ENCODE results near the gene HPCAL1.

HPCAL1 gene

GRCh38 chr2:10309286-10309685 is 6.6 kb downstream of the HPCAL1 start:
- Histone ChIP-seq H3K9ac (ENCODE audit: low read length) (no peak overlapping the region), H3K36me3 (ENCODE audit: control insufficient read depth, low read depth, low read length) (no peaks in the 10 kb centered on the region), H3K9me3 (ENCODE audit: control insufficient read depth, low read depth, low read length) (no peaks in the 10 kb centered on the region), H3K27ac (ENCODE audit: low read length) (no peak overlapping the region), H3K4me1 (ENCODE audit: control insufficient read depth, low read depth, low read length) (peaks cover 7% of the 10 kb centered on the region), H3K27me3 (ENCODE audit: control insufficient read depth, insufficient read depth, low read length) (peaks cover 30% of the 10 kb centered on the region), H3K4me3 (ENCODE audit: low read length) (no peak overlapping the region)

GRCh38 chr2:10310309-10310888 is 7.7 kb downstream of the HPCAL1 start:
- H3K4me1 ChIP-seq (ENCODE audit: control insufficient read depth, low read depth, low read length): no peaks in the 10 kb centered on the region
- no peaks in the 10 kb centered on the region for H3K36me3 ChIP-seq (ENCODE audit: control insufficient read depth, low read depth, low read length)
- peaks cover 19% of the 10 kb centered on the region for H3K27me3 ChIP-seq (ENCODE audit: control insufficient read depth, insufficient read depth, low read length)
- no peak overlapping the region for H3K9ac ChIP-seq (ENCODE audit: low read length)
- no peak overlapping the region for H3K27ac ChIP-seq (ENCODE audit: low read length)
- H3K4me3 ChIP-seq (ENCODE audit: low read length): no peak overlapping the region
- no peaks in the 10 kb centered on the region for H3K9me3 ChIP-seq (ENCODE audit: control insufficient read depth, low read depth, low read length)

DNA sequence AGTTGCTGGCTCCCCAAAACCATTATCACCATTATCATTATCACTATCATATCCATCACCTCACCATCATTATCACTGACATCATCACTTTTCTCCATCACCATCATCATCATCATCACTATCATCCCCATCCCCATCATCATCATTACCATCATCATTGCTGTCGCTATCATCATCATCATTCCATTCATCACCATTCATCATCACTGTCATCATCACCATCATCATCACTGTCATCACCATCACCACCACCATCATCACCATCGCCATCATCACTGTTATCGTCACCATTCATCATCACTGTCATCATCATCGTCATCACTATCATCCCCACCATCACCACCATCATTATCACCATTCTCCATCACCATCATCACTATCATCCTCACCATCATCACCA is 9.0 kb downstream of the HPCAL1 start:
- H3K9ac ChIP-seq (ENCODE audit: low read length): no peak overlapping the region
- no peak overlapping the region for H3K27ac ChIP-seq (ENCODE audit: low read length)
- no peak overlapping the region for H3K4me3 ChIP-seq (ENCODE audit: low read length)
- H3K9me3 ChIP-seq (ENCODE audit: control insufficient read depth, low read depth, low read length): no peaks in the 10 kb centered on the region
- no peaks in the 10 kb centered on the region for H3K4me1 ChIP-seq (ENCODE audit: control insufficient read depth, low read depth, low read length)
- peaks cover 6% of the 10 kb centered on the region for H3K27me3 ChIP-seq (ENCODE audit: control insufficient read depth, insufficient read depth, low read length)
- H3K36me3 ChIP-seq (ENCODE audit: control insufficient read depth, low read depth, low read length): no peaks in the 10 kb centered on the region

DNA sequence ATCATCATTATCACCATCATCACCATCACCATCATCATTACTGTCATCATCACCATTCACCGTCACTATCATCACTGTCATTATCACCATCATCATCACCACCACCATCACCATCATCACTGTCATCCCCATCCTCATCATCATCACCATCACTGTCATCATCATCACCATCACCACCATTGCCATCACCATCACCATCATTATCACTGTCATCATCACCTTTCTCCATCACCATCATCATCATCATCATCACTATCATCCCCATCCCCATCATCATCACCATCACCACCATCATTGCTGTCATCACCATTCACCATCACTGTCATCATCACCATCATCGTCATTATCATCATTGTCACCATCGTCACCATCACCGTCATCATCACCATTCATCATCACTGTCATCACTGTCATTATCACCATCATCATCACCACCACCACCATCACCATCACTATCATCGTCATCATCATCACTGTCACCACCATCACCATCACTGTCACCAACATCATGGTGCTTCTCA is 9.8 kb downstream of the HPCAL1 start:
- H3K9ac ChIP-seq (ENCODE audit: low read length): no peak overlapping the region
- no peaks in the 10 kb centered on the region for H3K9me3 ChIP-seq (ENCODE audit: control insufficient read depth, low read depth, low read length)
- no peaks in the 10 kb centered on the region for H3K36me3 ChIP-seq (ENCODE audit: control insufficient read depth, low read depth, low read length)
- H3K4me1 ChIP-seq (ENCODE audit: control insufficient read depth, low read depth, low read length): no peaks in the 10 kb centered on the region
- H3K27ac ChIP-seq (ENCODE audit: low read length): no peak overlapping the region
- no peak overlapping the region for H3K4me3 ChIP-seq (ENCODE audit: low read length)
- no peaks in the 10 kb centered on the region for H3K27me3 ChIP-seq (ENCODE audit: control insufficient read depth, insufficient read depth, low read length)

DNA sequence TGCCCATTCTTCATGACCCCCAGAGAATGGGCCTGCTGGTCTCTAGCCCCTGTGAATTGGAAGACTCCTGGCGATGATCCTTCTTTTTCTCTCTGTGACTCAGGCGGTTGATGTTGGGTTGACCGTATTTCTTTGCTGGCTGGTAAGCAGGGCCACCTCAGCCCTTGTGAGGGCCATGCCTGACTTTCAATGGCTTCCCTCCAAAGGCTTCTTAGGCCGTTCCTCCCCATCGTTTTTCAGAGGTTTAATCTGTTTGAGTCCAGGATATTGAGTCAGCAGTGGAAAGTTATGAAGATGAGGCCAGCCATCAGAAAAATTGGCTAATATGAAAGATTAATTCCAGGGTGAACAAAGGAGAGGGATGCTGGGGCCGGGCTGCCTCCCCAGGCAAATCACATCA is 13.6 kb downstream of the HPCAL1 start:
- Histone ChIP-seq H3K36me3 (ENCODE audit: control insufficient read depth, low read depth, low read length) (no peaks in the 10 kb centered on the region), H3K9ac (ENCODE audit: low read length) (no peak overlapping the region), H3K27ac (ENCODE audit: low read length) (no peak overlapping the region), H3K4me3 (ENCODE audit: low read length) (no peak overlapping the region), H3K9me3 (ENCODE audit: control insufficient read depth, low read depth, low read length) (no peaks in the 10 kb centered on the region), H3K4me1 (ENCODE audit: control insufficient read depth, low read depth, low read length) (no peaks in the 10 kb centered on the region), H3K27me3 (ENCODE audit: control insufficient read depth, insufficient read depth, low read length) (no peaks in the 10 kb centered on the region)

- no peak overlapping the region for H3K9ac ChIP-seq (ENCODE audit: low read length)
- H3K4me1 ChIP-seq (ENCODE audit: control insufficient read depth, low read depth, low read length): no peaks in the 10 kb centered on the region
- H3K36me3 ChIP-seq (ENCODE audit: control insufficient read depth, low read depth, low read length): no peaks in the 10 kb centered on the region
- H3K4me3 ChIP-seq (ENCODE audit: low read length): no peak overlapping the region
- H3K27me3 ChIP-seq (ENCODE audit: control insufficient read depth, insufficient read depth, low read length): no peaks in the 10 kb centered on the region
- H3K9me3 ChIP-seq (ENCODE audit: control insufficient read depth, low read depth, low read length): no peaks in the 10 kb centered on the region
- H3K27ac ChIP-seq (ENCODE audit: low read length): no peak overlapping the region
Measured at GRCh38 chr2:10316860-10317259, 14.2 kb downstream of the HPCAL1 start.

GRCh38 chr2:10317646-10318045 is 14.9 kb downstream of the HPCAL1 start:
- no peaks in the 10 kb centered on the region for H3K27me3 ChIP-seq (ENCODE audit: control insufficient read depth, insufficient read depth, low read length)
- H3K9ac ChIP-seq (ENCODE audit: low read length): no peak overlapping the region
- no peak overlapping the region for H3K27ac ChIP-seq (ENCODE audit: low read length)
- H3K4me1 ChIP-seq (ENCODE audit: control insufficient read depth, low read depth, low read length): no peaks in the 10 kb centered on the region
- H3K36me3 ChIP-seq (ENCODE audit: control insufficient read depth, low read depth, low read length): no peaks in the 10 kb centered on the region
- H3K9me3 ChIP-seq (ENCODE audit: control insufficient read depth, low read depth, low read length): no peaks in the 10 kb centered on the region
- H3K4me3 ChIP-seq (ENCODE audit: low read length): no peak overlapping the region

- H3K4me3 ChIP-seq (ENCODE audit: low read length): no peak overlapping the region
- no peak overlapping the region for H3K9ac ChIP-seq (ENCODE audit: low read length)
- peaks cover 1% of the 10 kb centered on the region for H3K4me1 ChIP-seq (ENCODE audit: control insufficient read depth, low read depth, low read length)
- no peaks in the 10 kb centered on the region for H3K9me3 ChIP-seq (ENCODE audit: control insufficient read depth, low read depth, low read length)
- no peaks in the 10 kb centered on the region for H3K36me3 ChIP-seq (ENCODE audit: control insufficient read depth, low read depth, low read length)
- no peaks in the 10 kb centered on the region for H3K27me3 ChIP-seq (ENCODE audit: control insufficient read depth, insufficient read depth, low read length)
- no peak overlapping the region for H3K27ac ChIP-seq (ENCODE audit: low read length)
Measured at GRCh38 chr2:10318345-10318744, 15.6 kb downstream of the HPCAL1 start.

GRCh38 chr2:10319892-10320574 is 17.3 kb downstream of the HPCAL1 start:
- Histone ChIP-seq H3K36me3 (ENCODE audit: control insufficient read depth, low read depth, low read length) (no peaks in the 10 kb centered on the region), H3K9ac (ENCODE audit: low read length) (no peak overlapping the region), H3K9me3 (ENCODE audit: control insufficient read depth, low read depth, low read length) (no peaks in the 10 kb centered on the region), H3K27me3 (ENCODE audit: control insufficient read depth, insufficient read depth, low read length) (no peaks in the 10 kb centered on the region), H3K27ac (ENCODE audit: low read length) (no peak overlapping the region), H3K4me1 (ENCODE audit: control insufficient read depth, low read depth, low read length) (peaks cover 14% of the 10 kb centered on the region), H3K4me3 (ENCODE audit: low read length) (no peak overlapping the region)

DNA sequence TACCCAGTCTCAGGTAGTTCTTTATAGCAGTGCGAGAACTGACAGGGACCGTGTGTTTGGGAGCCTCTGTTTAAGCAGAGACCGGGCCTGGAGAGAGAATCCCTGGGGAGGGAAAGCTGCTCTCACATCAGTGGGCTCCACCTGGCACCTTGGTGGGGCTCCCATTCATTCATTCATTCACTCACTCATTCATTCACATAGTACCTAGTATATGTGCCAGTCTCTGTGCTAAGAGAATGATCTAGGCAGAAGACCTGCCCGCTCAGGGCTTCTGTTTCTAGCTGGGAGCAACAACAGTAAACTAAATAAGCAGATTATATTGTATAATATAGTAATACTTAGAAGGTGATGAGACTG is 17.8 kb downstream of the HPCAL1 start:
- no peaks in the 10 kb centered on the region for H3K36me3 ChIP-seq (ENCODE audit: control insufficient read depth, low read depth, low read length)
- H3K4me1 ChIP-seq (ENCODE audit: control insufficient read depth, low read depth, low read length): peaks cover 19% of the 10 kb centered on the region
- H3K27me3 ChIP-seq (ENCODE audit: control insufficient read depth, insufficient read depth, low read length): no peaks in the 10 kb centered on the region
- no peak overlapping the region for H3K9ac ChIP-seq (ENCODE audit: low read length)
- no peak overlapping the region for H3K4me3 ChIP-seq (ENCODE audit: low read length)
- no peak overlapping the region for H3K27ac ChIP-seq (ENCODE audit: low read length)
- no peaks in the 10 kb centered on the region for H3K9me3 ChIP-seq (ENCODE audit: control insufficient read depth, low read depth, low read length)

DNA sequence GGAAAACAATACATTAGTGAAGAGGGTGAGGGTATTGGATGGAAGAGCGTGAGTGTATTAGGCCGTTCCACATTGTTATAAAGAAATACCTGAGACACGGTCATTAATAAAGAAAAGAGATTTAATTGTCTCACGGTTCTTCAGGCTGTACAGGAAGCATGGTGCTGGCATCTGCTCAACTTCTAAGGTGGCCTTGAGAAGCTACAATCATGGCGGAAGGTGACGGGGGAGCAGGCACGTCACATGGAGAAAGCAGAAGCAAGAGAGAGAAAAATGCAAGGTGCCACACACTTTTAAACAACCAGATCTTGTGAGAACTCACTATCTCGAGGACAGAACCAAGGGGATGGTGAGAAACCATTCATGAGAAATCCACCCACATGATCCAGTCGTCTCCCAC is 18.2 kb downstream of the HPCAL1 start:
- Histone ChIP-seq H3K9ac (ENCODE audit: low read length) (no peak overlapping the region), H3K4me3 (ENCODE audit: low read length) (no peak overlapping the region), H3K27me3 (ENCODE audit: control insufficient read depth, insufficient read depth, low read length) (no peaks in the 10 kb centered on the region), H3K27ac (ENCODE audit: low read length) (no peak overlapping the region), H3K4me1 (ENCODE audit: control insufficient read depth, low read depth, low read length) (peaks cover 20% of the 10 kb centered on the region), H3K9me3 (ENCODE audit: control insufficient read depth, low read depth, low read length) (no peaks in the 10 kb centered on the region), H3K36me3 (ENCODE audit: control insufficient read depth, low read depth, low read length) (no peaks in the 10 kb centered on the region)

- H3K4me3 ChIP-seq (ENCODE audit: low read length): no peak overlapping the region
Measured at GRCh38 chr2:10321622-10322021, 18.9 kb downstream of the HPCAL1 start.

More at GRCh38 chr2:10321622-10322021, 18.9 kb downstream of the HPCAL1 start:
- Histone ChIP-seq H3K9me3 (ENCODE audit: control insufficient read depth, low read depth, low read length) (no peaks in the 10 kb centered on the region), H3K36me3 (ENCODE audit: control insufficient read depth, low read depth, low read length) (no peaks in the 10 kb centered on the region), H3K4me1 (ENCODE audit: control insufficient read depth, low read depth, low read length) (peaks cover 20% of the 10 kb centered on the region), H3K27me3 (ENCODE audit: control insufficient read depth, insufficient read depth, low read length) (no peaks in the 10 kb centered on the region), H3K27ac (ENCODE audit: low read length) (no peak overlapping the region), H3K9ac (ENCODE audit: low read length) (no peak overlapping the region)
